SK-N-SH (cell line): Measurements from ENCODE around the gene PCBP3. TPM values are rescaled to one million over a fixed set of nuclear protein-coding genes. Genes with fewer than 3 reads are reported as not detected.
A peak's percentile ranks its signal among the peaks of the same experiment; 100 is the strongest.

ENCODE experiments used
- CTCF ChIA-PET: fragments of 300-600, 350-600 bp; formaldehyde crosslinking; extraction: SDS; loops from one replicate; lab custom pipeline; 2021; lab: Yijun Ruan, JAX
- POLR2A ChIA-PET: fragments of 350-600 bp; sonication (Branson Sonifier 250); formaldehyde crosslinking; extraction: SDS; loops from one replicate; lab custom pipeline; 2020; ENCODE audit warnings: antibody characterized with exemption, inconsistent platforms; lab: Yijun Ruan, JAX
- DNase-seq: peaks from one replicate; pipeline ENCODE4 v3.0.0; 2012
- H2AFZ ChIP-seq: fragments of 200-600 bp; sonication (generic); 2 replicates; pipeline ENCODE4 v1.8.1; 2016; ENCODE audit warnings: antibody characterized with exemption, mild to moderate bottlenecking, low read depth
- H3F3A ChIP-seq: fragments of 200-600 bp; sonication (generic); replicated peaks from 2 replicates; pipeline ENCODE3; 2016; ENCODE audit warnings: antibody characterized with exemption, mild to moderate bottlenecking; ENCODE audit not compliant: insufficient read depth
- H3K27ac ChIP-seq, 2 experiments: fragments of 200-500 bp in 1 of 2; fragments of 200-600 bp in 1 of 2; sonication (Bioruptor generic) in 1 of 2; sonication (generic), shearing (Covaris generic) in 1 of 2; 2 replicates each; pipeline versions ENCODE4 v1.5.1 to v1.6.1; 2014 to 2016; ENCODE audit warnings: low read depth in 2 of 2, inconsistent platforms in 1 of 2, low read length in 1 of 2, mild to moderate bottlenecking in 1 of 2, mixed read lengths in 1 of 2
- H3K27me3 ChIP-seq: fragments of 200-600 bp; sonication (generic), shearing (Covaris generic); 2 replicates; pipeline ENCODE4 v1.6.1; 2016; ENCODE audit warnings: mixed run types; ENCODE audit not compliant: insufficient read depth
- H3K36me3 ChIP-seq, 2 experiments: fragments of 200-500 bp in 1 of 2; fragments of 200-600 bp in 1 of 2; sonication (Bioruptor generic) in 1 of 2; sonication (generic) in 1 of 2; replicated peaks in 1 of 2; 2 replicates each; pipeline versions ENCODE3 to v1.5.1; 2014 to 2016; ENCODE audit warnings: low read length in 1 of 2, mild to moderate bottlenecking in 1 of 2; ENCODE audit not compliant: insufficient read depth in 2 of 2, control insufficient read depth in 1 of 2
- H3K4me1 ChIP-seq, 2 experiments: fragments of 200-500 bp in 1 of 2; fragments of 200-600 bp in 1 of 2; sonication (Bioruptor generic) in 1 of 2; sonication (generic), shearing (Covaris generic) in 1 of 2; 2 replicates each; pipeline versions ENCODE4 v1.5.1 to v1.6.1; 2014 to 2016; ENCODE audit warnings: low read depth in 1 of 2, low read length in 1 of 2, mixed run types in 1 of 2; ENCODE audit not compliant: insufficient read depth in 2 of 2, control insufficient read depth in 1 of 2
- H3K4me2 ChIP-seq: fragments of 200-600 bp; sonication (generic), shearing (Covaris generic); 2 replicates; pipeline ENCODE4 v1.6.1; 2017; ENCODE audit warnings: mixed run types
- H3K4me3 ChIP-seq, 2 experiments: fragments of 200-500 bp in 1 of 2; fragments of 200-600 bp in 1 of 2; sonication (Bioruptor generic) in 1 of 2; sonication (generic), shearing (Covaris generic) in 1 of 2; 2 replicates each; pipeline versions ENCODE4 v1.5.1 to v1.8.1; 2014 to 2016; ENCODE audit warnings: low read depth in 2 of 2, inconsistent platforms in 1 of 2, low read length in 1 of 2, mild to moderate bottlenecking in 1 of 2, mixed read lengths in 1 of 2, moderate library complexity in 1 of 2
- H3K79me2 ChIP-seq: fragments of 200-600 bp; sonication (generic); 2 replicates; pipeline ENCODE4 v1.8.1; 2017; ENCODE audit warnings: mild to moderate bottlenecking; ENCODE audit not compliant: insufficient read depth
- H3K9ac ChIP-seq: fragments of 200-600 bp; sonication (generic); 2 replicates; pipeline ENCODE4 v1.6.1; 2017; ENCODE audit warnings: mixed run types
- H3K9me2 ChIP-seq: fragments of 200-600 bp; sonication (generic); 2 replicates; pipeline ENCODE4 v1.6.1; 2017; ENCODE audit warnings: mixed run types
- H3K9me3 ChIP-seq: fragments of 200-600 bp; sonication (generic); 2 replicates; pipeline ENCODE4 v1.6.1; 2017; ENCODE audit warnings: mixed run types, mild to moderate bottlenecking, moderate library complexity
- H4K20me1 ChIP-seq: fragments of 200-600 bp; sonication (generic); 2 replicates; pipeline ENCODE4 v1.6.1; 2017; ENCODE audit warnings: mild to moderate bottlenecking, mixed run types; ENCODE audit not compliant: insufficient read depth
- CTCF ChIP-seq: fragments of 200-600 bp; sonication (generic); IDR thresholded peaks from 2 replicates; pipeline ENCODE4 v1.6.1; 2017; ENCODE audit warnings: antibody characterized with exemption, mild to moderate bottlenecking, moderate library complexity
- EP300 ChIP-seq, 2 experiments: IDR thresholded peaks; 2 replicates each; pipeline versions ENCODE4 v1.4.0 to v1.6.1; 2012; ENCODE audit warnings: borderline replicate concordance in 1 of 2, low read depth in 1 of 2, low read length in 1 of 2
- FOSL2 ChIP-seq: IDR thresholded peaks from 2 replicates; pipeline ENCODE4 v1.4.0; 2012; ENCODE audit warnings: low read depth, mild to moderate bottlenecking, moderate library complexity, borderline replicate concordance
- FOXJ3 ChIP-seq: sonication (generic); formaldehyde crosslinking; IDR thresholded peaks from 2 replicates; pipeline ENCODE4 v1.5.1; 2020; ENCODE audit warnings: mild to moderate bottlenecking, missing genetic modification reagents
- FOXM1 ChIP-seq: IDR thresholded peaks from 2 replicates; pipeline ENCODE4 v1.4.0; 2012; ENCODE audit warnings: low read depth, mild to moderate bottlenecking
- GABPA ChIP-seq: IDR thresholded peaks from 2 replicates; pipeline ENCODE4 v1.4.0; 2012; ENCODE audit warnings: low read depth, mild to moderate bottlenecking
- GATA2 ChIP-seq: sonication (generic); formaldehyde crosslinking; IDR thresholded peaks from 2 replicates; pipeline ENCODE4 v1.5.0; 2020; ENCODE audit warnings: mild to moderate bottlenecking, missing genetic modification reagents
- JUND ChIP-seq: IDR thresholded peaks from 2 replicates; pipeline ENCODE4 v1.4.0; 2012
- MAX ChIP-seq: IDR thresholded peaks from 2 replicates; pipeline ENCODE4 v1.4.0; 2012; ENCODE audit warnings: low read depth
- NFIC ChIP-seq: IDR thresholded peaks from 2 replicates; pipeline ENCODE4 v1.4.0; 2012; ENCODE audit warnings: borderline replicate concordance
- PBX3 ChIP-seq: IDR thresholded peaks from 2 replicates; pipeline ENCODE4; 2012
- POLR2AphosphoS5 ChIP-seq: IDR thresholded peaks from 2 replicates; pipeline ENCODE4 v1.6.1; 2012; ENCODE audit warnings: low read depth, low read length
- RXRA ChIP-seq: IDR thresholded peaks from 2 replicates; pipeline ENCODE4 v1.4.0; 2012; ENCODE audit warnings: low read depth, mild to moderate bottlenecking, borderline replicate concordance
- TCF12 ChIP-seq: IDR thresholded peaks from 2 replicates; pipeline ENCODE4 v1.4.0; 2012
- TEAD4 ChIP-seq: IDR thresholded peaks from 2 replicates; pipeline ENCODE4 v1.4.0; 2012; ENCODE audit warnings: mild to moderate bottlenecking, borderline replicate concordance; ENCODE audit not compliant: insufficient read depth
- YY1 ChIP-seq: IDR thresholded peaks from 2 replicates; pipeline ENCODE4 v1.4.0; 2012; ENCODE audit warnings: low read depth, mild to moderate bottlenecking
- ZBTB33 ChIP-seq: IDR thresholded peaks from 2 replicates; pipeline ENCODE4 v1.4.0; 2012; ENCODE audit warnings: low read depth, borderline replicate concordance
- WGBS: methylation state at CpG from one replicate; pipeline ENCODE4 v1.1.6; 2017; ENCODE audit warnings: low lambda C conversion rate; 5-methylcytosine and 5-hydroxymethylcytosine counted together
- polyA plus RNA-seq, 3 experiments: library from polyadenylated mRNA; depleted of rRNA; stranded (reverse); fragments of >200 nt; gene quantifications; 2 replicates each; pipeline ENCODE4 v1.2.3, GENCODE V29; 2012

Gene PCBP3
- polyA plus RNA-seq, 1 of the 3 experiments (the other 2 are of a cell fraction) = 9.5 TPM

- Histone ChIP-seq H3F3A (peaks cover 14% of the 10 kb centered on the region), H3K9me2 (no peaks in the 10 kb centered on the region), H3K9me3 (no peaks in the 10 kb centered on the region), H2AFZ (0 out of 2 replicates have a peak overlapping the region, but pooled peaks have one; percentile 26), H3K4me2 (peak overlapping the region; percentile 22), H3K4me1 (peaks cover 20 to 30% of the 10 kb centered on the region in 2 experiments), H3K36me3 (no peaks in the 10 kb centered on the region), H3K79me2 (no peaks in the 10 kb centered on the region), H3K9ac (peak overlapping the region; percentile 51; the same call in 1 of the 2 replicates), H4K20me1 (no peaks in the 10 kb centered on the region), H3K27ac (peak overlapping the region; percentile 16 to 86; a peak in 3 of 4 replicates), H3K4me3 (no peak overlapping the region), H3K27me3 (no peaks in the 10 kb centered on the region)
- ChIA-PET POLR2A (no interaction called here), CTCF (interaction anchor here (1.8 to 3.1 kb wide), 3 partner anchors 13 to 18 kb away, joined by 5 to 14 read pairs (median 6); no protein-coding TSS in a partner anchor)
- 45% methylated on average over 5 of the region's 5 CpGs for WGBS
- no peak for DNase-seq
- TF ChIP-seq GATA2 (CRISPR knock-in tag) = no peak
- TF ChIP-seq EP300 (IDR thresholded peaks at IDR 0.05; ENCODE audit: borderline replicate concordance in 1 of 2, low read depth in 1 of 2, low read length in 1 of 2) = no peak
- TF ChIP-seq YY1 = 0 out of 2 replicates have a peak, but pooled peaks have one; percentile 49
- peak; percentile 38; the same call in 1 of the 2 replicates for TF ChIP-seq MAX
- no peak for TF ChIP-seq FOXJ3 (CRISPR knock-in tag)
Measured at GRCh38 chr21:45864436-45864835, 220.9 kb downstream of the PCBP3 start.

GRCh38 chr21:45865106-45865835, 221.7 kb downstream of the PCBP3 start:
- Histone ChIP-seq H3K27me3 (no peaks in the 10 kb centered on the region), H3K9ac (peak overlapping the region; percentile 51; the same call in 1 of the 2 replicates), H3K27ac (peak overlapping the region in 1 of 2 experiments; percentile 86; a peak in 2 of 4 replicates), H3K4me1 (peaks cover 26% of the 10 kb centered on the region in 2 experiments), H3K4me2 (peak overlapping the region; percentile 22), H3K36me3 (no peaks in the 10 kb centered on the region), H3F3A (peaks cover 22% of the 10 kb centered on the region), H3K79me2 (no peaks in the 10 kb centered on the region)
- no peak for DNase-seq
- ChIA-PET POLR2A (no interaction called here), CTCF (interaction anchor here (1.8 to 3.1 kb wide), 2 partner anchors 15 to 19 kb away, joined by 6 to 14 read pairs; no protein-coding TSS in a partner anchor)
- TF ChIP-seq EP300 (IDR thresholded peaks at IDR 0.05; ENCODE audit: borderline replicate concordance in 1 of 2, low read depth in 1 of 2, low read length in 1 of 2) (peak in 1 of 2 experiments; percentile 89; a peak in 2 of 4 replicates), TCF12 (peak; percentile 81), FOSL2 (peak; percentile 91), TEAD4 (peak; percentile 77), RXRA (no peak), NFIC (peak; percentile 77), MAX (0 out of 2 replicates have a peak, but pooled peaks have one; percentile 61), POLR2AphosphoS5 (peak; percentile 27; the same call in 1 of the 2 replicates), PBX3 (peak; percentile 74), FOXJ3 (CRISPR knock-in tag) (no peak), JUND (peak; percentile 90), GABPA (no peak), CTCF (no peak), FOXM1 (peak; percentile 34; the same call in 1 of the 2 replicates), ZBTB33 (peak; percentile 82; the same call in 1 of the 2 replicates)
- TF ChIP-seq, all 33 proteins: peak for 11
- H4K20me1 ChIP-seq = no peaks in the 10 kb centered on the region
- H2AFZ ChIP-seq = no peak overlapping the region
- H3K9me2 ChIP-seq = no peaks in the 10 kb centered on the region
- H3K9me3 ChIP-seq = no peaks in the 10 kb centered on the region
- H3K4me3 ChIP-seq = no peak overlapping the region
- 63% methylated on average over 22 of the region's 27 CpGs for WGBS
